Osteocyte (in vitro differentiated cells): ENCODE data around the gene TERT. TPM values are rescaled to one million over a fixed set of nuclear protein-coding genes. Genes with fewer than 3 reads are reported as not detected.
A peak's percentile ranks its signal among the peaks of the same experiment; 100 is the strongest.

ENCODE experiments used
- DNase-seq: peaks from one replicate; pipeline ENCODE4 v3.0.0; 2021; ENCODE audit warnings: mixed read lengths; ENCODE audit not compliant: unreplicated experiment; ENCODE audit errors: extremely low spot score
- H3K27ac Mint-ChIP-seq: one replicate; pipeline ENCODE4 v1.8.0; 2021; ENCODE audit warnings: mild to moderate bottlenecking, mixed read lengths; ENCODE audit not compliant: unreplicated experiment
- H3K27me3 Mint-ChIP-seq: one replicate; pipeline ENCODE4 v1.8.0; 2021; ENCODE audit warnings: mixed read lengths; ENCODE audit not compliant: unreplicated experiment
- H3K36me3 Mint-ChIP-seq: one replicate; pipeline ENCODE4 v1.8.0; 2021; ENCODE audit warnings: mixed read lengths; ENCODE audit not compliant: unreplicated experiment
- H3K4me1 Mint-ChIP-seq: one replicate; pipeline ENCODE4 v1.8.0; 2021; ENCODE audit warnings: mixed read lengths; ENCODE audit not compliant: unreplicated experiment
- H3K4me3 Mint-ChIP-seq: one replicate; pipeline ENCODE4 v1.8.0; 2021; ENCODE audit warnings: mild to moderate bottlenecking, moderate library complexity, mixed read lengths; ENCODE audit not compliant: unreplicated experiment
- H3K9me3 Mint-ChIP-seq: one replicate; pipeline ENCODE4 v1.8.0; 2021; ENCODE audit warnings: mixed read lengths; ENCODE audit not compliant: unreplicated experiment
- total RNA-seq: library from RNA; stranded (reverse); gene quantifications from 2 replicates; pipeline ENCODE4 v1.2.1, GENCODE V29; 2021
- TF ChIP-seq, protein P1 (sequence below): fragments of 200-600 bp; sonication (generic); IDR thresholded peaks from 2 replicates; pipeline ENCODE4 v1.5.0; 2021; ENCODE audit warnings: antibody characterized with exemption, mild to moderate bottlenecking, moderate library complexity

Gene TERT
- total RNA-seq, 1 donor from 2014 or later, result not detected

DNA sequence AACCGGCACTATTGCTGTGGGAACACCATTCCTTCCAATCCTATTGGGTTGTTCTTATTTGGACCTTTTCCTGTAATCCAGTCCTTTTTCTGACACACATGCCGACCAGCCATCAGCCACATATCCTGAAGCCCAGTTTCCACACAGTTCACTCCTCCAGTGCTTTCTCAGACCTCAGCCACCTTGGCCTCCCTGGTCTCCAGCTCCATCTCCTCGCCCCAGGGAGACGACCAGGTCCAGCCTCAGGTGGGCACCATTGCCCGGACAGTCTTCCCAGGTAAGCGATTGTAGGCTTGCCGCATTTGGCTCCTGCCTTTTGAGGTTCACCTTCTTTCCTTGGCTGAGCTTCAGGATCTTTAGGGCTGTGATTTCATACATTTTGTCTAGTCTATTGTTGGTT, 15.2 kb upstream of the TERT start:
- Mint-ChIP-seq H3K4me3 (no peak overlapping the region), H3K36me3 (no peaks in the 10 kb centered on the region), H3K4me1 (no peaks in the 10 kb centered on the region), H3K27me3 (peaks cover 16% of the 10 kb centered on the region), H3K27ac (no peak overlapping the region), H3K9me3 (peaks cover 7% of the 10 kb centered on the region)
- TF ChIP-seq, protein P1, sequence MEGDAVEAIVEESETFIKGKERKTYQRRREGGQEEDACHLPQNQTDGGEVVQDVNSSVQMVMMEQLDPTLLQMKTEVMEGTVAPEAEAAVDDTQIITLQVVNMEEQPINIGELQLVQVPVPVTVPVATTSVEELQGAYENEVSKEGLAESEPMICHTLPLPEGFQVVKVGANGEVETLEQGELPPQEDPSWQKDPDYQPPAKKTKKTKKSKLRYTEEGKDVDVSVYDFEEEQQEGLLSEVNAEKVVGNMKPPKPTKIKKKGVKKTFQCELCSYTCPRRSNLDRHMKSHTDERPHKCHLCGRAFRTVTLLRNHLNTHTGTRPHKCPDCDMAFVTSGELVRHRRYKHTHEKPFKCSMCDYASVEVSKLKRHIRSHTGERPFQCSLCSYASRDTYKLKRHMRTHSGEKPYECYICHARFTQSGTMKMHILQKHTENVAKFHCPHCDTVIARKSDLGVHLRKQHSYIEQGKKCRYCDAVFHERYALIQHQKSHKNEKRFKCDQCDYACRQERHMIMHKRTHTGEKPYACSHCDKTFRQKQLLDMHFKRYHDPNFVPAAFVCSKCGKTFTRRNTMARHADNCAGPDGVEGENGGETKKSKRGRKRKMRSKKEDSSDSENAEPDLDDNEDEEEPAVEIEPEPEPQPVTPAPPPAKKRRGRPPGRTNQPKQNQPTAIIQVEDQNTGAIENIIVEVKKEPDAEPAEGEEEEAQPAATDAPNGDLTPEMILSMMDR, result no peak
- DNase-seq, result peak; percentile 66

DNA sequence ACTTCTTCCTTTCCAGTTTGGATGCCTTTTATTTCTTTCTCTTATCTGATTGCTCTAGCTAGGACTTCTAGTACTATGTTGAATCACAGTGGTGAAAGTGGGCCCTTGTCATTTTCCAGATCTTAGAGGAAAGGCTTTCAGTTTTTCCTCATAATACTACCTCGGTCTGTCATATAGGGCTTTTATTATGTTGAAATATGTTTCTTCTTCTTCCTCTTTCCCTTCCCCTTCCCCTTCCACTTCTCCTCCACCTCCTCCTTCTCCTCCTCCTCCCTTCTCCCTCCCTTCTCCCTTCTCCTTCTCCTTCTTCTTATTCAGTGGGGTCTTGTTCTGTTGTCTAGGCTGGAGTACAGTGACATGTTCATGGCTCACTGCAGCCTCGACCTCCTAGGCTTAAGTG, 9.2 kb upstream of the TERT start:
- Mint-ChIP-seq H3K9me3 (peaks cover 7% of the 10 kb centered on the region), H3K27ac (no peak overlapping the region), H3K4me1 (no peaks in the 10 kb centered on the region), H3K4me3 (no peak overlapping the region), H3K36me3 (no peaks in the 10 kb centered on the region), H3K27me3 (peaks cover 43% of the 10 kb centered on the region)
- no peak for DNase-seq
- TF ChIP-seq, protein P1, result no peak

DNA sequence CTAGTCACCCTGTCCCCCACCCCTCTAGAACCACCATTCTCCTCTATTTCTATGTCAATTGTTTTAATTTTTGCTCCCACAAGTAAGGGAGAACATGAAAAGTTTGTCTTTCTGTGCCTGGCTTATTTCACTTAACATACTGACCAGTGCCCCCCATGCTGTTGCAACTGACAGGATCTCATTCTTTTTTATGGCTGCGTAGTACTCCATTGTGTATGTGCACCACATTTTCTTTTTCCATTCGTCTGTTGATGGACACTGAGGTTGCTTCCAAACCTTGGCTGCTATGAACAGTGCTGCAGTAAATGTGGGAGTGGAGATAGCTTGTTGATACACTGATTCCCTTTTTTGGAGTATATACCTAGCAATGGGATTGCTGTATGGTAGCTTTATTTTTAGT, 7.4 kb upstream of the TERT start:
- Mint-ChIP-seq H3K4me3 (no peak overlapping the region), H3K27ac (no peak overlapping the region), H3K27me3 (peaks cover 47% of the 10 kb centered on the region), H3K9me3 (peaks cover 7% of the 10 kb centered on the region), H3K36me3 (no peaks in the 10 kb centered on the region), H3K4me1 (no peaks in the 10 kb centered on the region)
- DNase-seq, result no peak
- TF ChIP-seq, protein P1, result no peak

DNA sequence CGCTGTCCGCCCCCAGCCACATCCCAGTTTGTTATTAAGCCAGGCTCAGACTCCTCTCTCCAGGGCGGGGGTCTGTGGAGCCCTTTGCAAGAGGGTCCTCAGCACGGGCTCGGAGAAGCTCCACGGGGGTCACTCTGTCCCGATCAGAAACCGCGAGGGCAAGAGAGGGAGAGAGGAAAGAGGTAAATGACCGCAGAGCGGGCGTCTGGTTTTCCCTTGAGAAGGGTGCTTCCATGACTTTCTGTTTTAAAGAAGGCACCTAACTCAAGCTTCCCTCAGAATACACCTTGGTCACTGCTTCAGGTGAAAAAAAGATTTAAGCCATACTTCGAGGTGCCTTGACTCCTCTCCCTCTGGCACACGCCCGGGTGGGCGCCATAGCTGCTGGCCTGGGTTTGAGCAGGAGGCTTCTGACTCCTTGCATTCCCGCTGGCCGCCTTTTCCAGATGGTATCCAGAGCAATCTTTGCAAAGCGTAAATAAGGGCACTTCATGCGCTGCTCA, 5.8 kb upstream of the TERT start:
- DNase-seq, result peak; percentile 76
- TF ChIP-seq, protein P1, result no peak
- H3K4me3 Mint-ChIP-seq, result no peak overlapping the region
- peaks cover 7% of the 10 kb centered on the region for H3K9me3 Mint-ChIP-seq
- H3K27me3 Mint-ChIP-seq, result peaks cover 53% of the 10 kb centered on the region
- H3K36me3 Mint-ChIP-seq, result no peaks in the 10 kb centered on the region
- no peaks in the 10 kb centered on the region for H3K4me1 Mint-ChIP-seq
- no peak overlapping the region for H3K27ac Mint-ChIP-seq

DNA sequence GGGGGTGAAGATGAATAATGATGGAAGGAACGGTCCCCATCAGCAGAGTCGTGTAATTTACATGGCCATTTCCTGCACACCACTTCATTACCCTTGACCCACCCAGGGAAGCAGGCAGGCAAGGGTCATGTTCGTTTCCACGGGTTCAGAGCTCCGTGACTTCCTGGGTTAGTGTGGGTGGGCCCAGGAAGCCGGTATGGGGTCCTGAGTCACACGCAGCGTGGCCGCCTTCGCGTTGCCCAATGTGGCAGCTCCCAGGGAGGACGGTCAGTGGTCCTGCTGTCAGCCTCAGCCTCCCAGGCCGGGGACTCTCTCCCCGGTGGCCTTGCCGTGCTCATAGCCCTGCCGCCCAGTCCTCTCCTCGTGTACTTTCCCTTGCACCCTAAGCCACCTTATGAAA, 5.1 kb upstream of the TERT start:
- no peak overlapping the region for H3K4me3 Mint-ChIP-seq
- peak; percentile 51 for DNase-seq
- H3K36me3 Mint-ChIP-seq, result no peaks in the 10 kb centered on the region
- H3K27ac Mint-ChIP-seq, result no peak overlapping the region
- peaks cover 50% of the 10 kb centered on the region for H3K27me3 Mint-ChIP-seq
- TF ChIP-seq, protein P1, result no peak
- peaks cover 7% of the 10 kb centered on the region for H3K9me3 Mint-ChIP-seq
- no peaks in the 10 kb centered on the region for H3K4me1 Mint-ChIP-seq
